HG02870 (cell line): ENCODE data around the gene KNG1.

Experiments
- ATAC-seq: cut with Tn5 transposase; IDR thresholded peaks from one replicate; pipeline ENCODE4 v1.9.1; 2021; ENCODE audit warnings: mild to moderate bottlenecking, moderate library complexity; ENCODE audit not compliant: unreplicated experiment

KNG1 gene

GRCh38 chr3:186772701-186773417 lies 55.7 kb downstream of the KNG1 start:
- ATAC-seq = peak; percentile 79

GRCh38 chr3:186775999-186776398 lies 58.8 kb downstream of the KNG1 start:
- no peak for ATAC-seq

- no peak for ATAC-seq
These were observed 62.0 kb downstream of the KNG1 start for GRCh38 chr3:186779204-186779603.

- peak; percentile 17 for ATAC-seq
These were observed 65.4 kb downstream of the KNG1 start for GRCh38 chr3:186782542-186783057.

GRCh38 chr3:186783058-186783730 lies 66.0 kb downstream of the KNG1 start, which contains the start of gene EIF4A2:
EIF4A2 (plus strand) TSS chr3:186783577; CDS start chr3:186783611, 34 bp downstream.
- ATAC-seq = peak; percentile 48

- peak; percentile 47 for ATAC-seq
These were observed 66.8 kb downstream of the KNG1 start for GRCh38 chr3:186783731-186784515.

- ATAC-seq = no peak
These were observed 67.8 kb downstream of the KNG1 start for GRCh38 chr3:186784820-186785494.

GRCh38 chr3:186785495-186786018 lies 68.4 kb downstream of the KNG1 start:
- ATAC-seq = no peak

GRCh38 chr3:186786922-186787321 lies 69.8 kb downstream of the KNG1 start:
- ATAC-seq = no peak

- ATAC-seq = no peak
These were observed 70.7 kb downstream of the KNG1 start for GRCh38 chr3:186787642-186788481.

- no peak for ATAC-seq
These were observed 71.6 kb downstream of the KNG1 start for GRCh38 chr3:186788482-186789370.

- no peak for ATAC-seq
These were observed 72.5 kb downstream of the KNG1 start for GRCh38 chr3:186789554-186790260.

- ATAC-seq = no peak
These were observed 73.3 kb downstream of the KNG1 start for GRCh38 chr3:186790261-186790981.
